IMR-90 (cell line): Measurements from ENCODE around the gene PDZD2.

Experiments used
- BHLHE40 ChIP-seq: fragments of 150-350 bp; IDR thresholded peaks from 2 replicates; pipeline ENCODE4 v1.6.1; 2016; ENCODE audit warnings: mild to moderate bottlenecking, low read depth, low read length
- CEBPB ChIP-seq: IDR thresholded peaks from 2 replicates; pipeline ENCODE4 v1.6.1; 2012; ENCODE audit warnings: low read depth, low read length, improper control_type of control experiment
- CTCF ChIP-seq: conservative IDR thresholded peaks from 2 replicates; pipeline ENCODE4 v1.5.1; 2012; ENCODE audit warnings: mild to moderate bottlenecking, low read depth, low read length, improper control_type of control experiment
- FOS ChIP-seq: fragments of 150-350 bp; IDR thresholded peaks from 2 replicates; pipeline ENCODE4 v1.6.1; 2016; ENCODE audit warnings: low read depth, low read length
- MXI1 ChIP-seq: IDR thresholded peaks from 2 replicates; pipeline ENCODE4 v1.6.1; 2012; ENCODE audit warnings: low read depth, mild to moderate bottlenecking, low read length, moderate library complexity, borderline replicate concordance
- NFE2L2 ChIP-seq: fragments of 150-350 bp; IDR thresholded peaks from 2 replicates; pipeline ENCODE4 v1.6.1; 2016; ENCODE audit warnings: low read depth, mild to moderate bottlenecking, low read length
- POLR2A ChIP-seq: IDR thresholded peaks from 2 replicates; pipeline ENCODE4 v1.6.1; 2012; ENCODE audit warnings: mild to moderate bottlenecking, low read depth, low read length
- RCOR1 ChIP-seq: IDR thresholded peaks from 2 replicates; pipeline ENCODE4 v1.6.1; 2012; ENCODE audit warnings: mild to moderate bottlenecking, low read length, improper control_type of control experiment; ENCODE audit not compliant: insufficient replicate concordance
- SMC3 ChIP-seq: fragments of 150-350 bp; IDR thresholded peaks from 2 replicates; pipeline ENCODE4 v1.6.1; 2016; ENCODE audit warnings: low read depth, mild to moderate bottlenecking, antibody characterized with exemption, low read length, moderate library complexity

- TF ChIP-seq BHLHE40 (no peak), CTCF (peak; percentile 84), POLR2A (no peak), SMC3 (peak; percentile 84), NFE2L2 (no peak), RCOR1 (no peak), FOS (no peak), CEBPB (no peak), MXI1 (no peak)
These were observed 438.1 kb downstream of the PDZD2 start for GRCh38 chr5:32076699-32077695.
